Lung (tissue), 12 donors: Measurements from ENCODE around the gene SENP5. TPM values are rescaled to one million over a fixed set of nuclear protein-coding genes. Genes with fewer than 3 reads are reported as not detected.

Experiments
- ATAC-seq: fragments of 200-7000 bp; cut with Tn5 transposase; one replicate; pipeline ENCODE4 v1.9.1; 2020; ENCODE audit warnings: moderate number of reproducible peaks; ENCODE audit not compliant: insufficient read depth, low FRiP score
- DNase-seq, 3 donors: peaks; one replicate each; pipeline ENCODE4 v3.0.0-alpha.2; 2013 to 2017
- H3K27ac ChIP-seq, 2 donors: one replicate each; pipeline ENCODE4 v1.5.1; 2013; ENCODE audit warnings: mild to moderate bottlenecking in 2 of 2, moderate library complexity in 2 of 2, control low read depth in 1 of 2, inconsistent platforms in 1 of 2, low read depth in 1 of 2, low read length in 1 of 2
- H3K27me3 ChIP-seq, 3 donors: one replicate each; pipeline ENCODE4 v1.5.1; 2013; ENCODE audit warnings: low read length in 2 of 3; ENCODE audit not compliant: control insufficient read depth in 3 of 3, insufficient read depth in 3 of 3
- H3K36me3 ChIP-seq, 4 donors: one replicate each; pipeline ENCODE4 v1.5.1; 2013; ENCODE audit warnings: low read length in 4 of 4, mild to moderate bottlenecking in 1 of 4, moderate library complexity in 1 of 4; ENCODE audit not compliant: control insufficient read depth in 4 of 4, insufficient read depth in 4 of 4
- H3K4me1 ChIP-seq, 5 donors: one replicate each; pipeline ENCODE4 v1.5.1; 2013; ENCODE audit warnings: low read length in 5 of 5, mild to moderate bottlenecking in 2 of 5, moderate library complexity in 1 of 5; ENCODE audit not compliant: control insufficient read depth in 5 of 5, insufficient read depth in 5 of 5
- H3K4me3 ChIP-seq: one replicate; pipeline ENCODE4 v1.5.1; 2013; ENCODE audit warnings: mild to moderate bottlenecking, control low read depth, moderate library complexity
- H3K9ac ChIP-seq, 2 donors: one replicate each; pipeline ENCODE4 v1.5.1; 2013; ENCODE audit warnings: low read length in 2 of 2, control low read depth in 1 of 2; ENCODE audit not compliant: insufficient read depth in 1 of 2
- H3K9me3 ChIP-seq, 4 donors: one replicate each; pipeline ENCODE4 v1.5.1; 2013; ENCODE audit warnings: low read length in 3 of 4, mild to moderate bottlenecking in 1 of 4, moderate library complexity in 1 of 4; ENCODE audit not compliant: control insufficient read depth in 4 of 4, insufficient read depth in 3 of 4
- WGBS, 2 donors: extraction: QIAGEN DNeasy Blood & Tissue Kit; methylation state at CpG; one replicate each; pipeline ENCODE4 v1.1.7; 2013; 5-methylcytosine and 5-hydroxymethylcytosine counted together
- polyA plus RNA-seq, 2 donors: library from polyadenylated mRNA; stranded (reverse); fragments of 200-250 nt; gene quantifications; one replicate each; pipeline ENCODE4 v1.2.1, GENCODE V29; 2013
- total RNA-seq, 2 donors: library from RNA; depleted of rRNA in 1 of 2; stranded (reverse); fragments of >200 nt in 1 of 2; gene quantifications; one replicate each; pipeline ENCODE4 v1.2.1, GENCODE V29; 2014 to 2021
- TF ChIP-seq, protein P1 (sequence below): IDR thresholded peaks from 2 replicates; pipeline ENCODE4 v1.5.1; 2012; ENCODE audit warnings: mild to moderate bottlenecking; ENCODE audit errors: control extremely low read depth, extremely low read depth
- donor health status: control.
- donor health status: control.
- donor health status: Bipolar disorder and iron deficiency.
- donor health status: healthy.
- donor health status: DM: yes; HTN: yes; CAD: no.

Gene SENP5
- total and polyA plus RNA-seq, 4 donors, result 7.7 to 55.7 (median 18.7) TPM

DNA sequence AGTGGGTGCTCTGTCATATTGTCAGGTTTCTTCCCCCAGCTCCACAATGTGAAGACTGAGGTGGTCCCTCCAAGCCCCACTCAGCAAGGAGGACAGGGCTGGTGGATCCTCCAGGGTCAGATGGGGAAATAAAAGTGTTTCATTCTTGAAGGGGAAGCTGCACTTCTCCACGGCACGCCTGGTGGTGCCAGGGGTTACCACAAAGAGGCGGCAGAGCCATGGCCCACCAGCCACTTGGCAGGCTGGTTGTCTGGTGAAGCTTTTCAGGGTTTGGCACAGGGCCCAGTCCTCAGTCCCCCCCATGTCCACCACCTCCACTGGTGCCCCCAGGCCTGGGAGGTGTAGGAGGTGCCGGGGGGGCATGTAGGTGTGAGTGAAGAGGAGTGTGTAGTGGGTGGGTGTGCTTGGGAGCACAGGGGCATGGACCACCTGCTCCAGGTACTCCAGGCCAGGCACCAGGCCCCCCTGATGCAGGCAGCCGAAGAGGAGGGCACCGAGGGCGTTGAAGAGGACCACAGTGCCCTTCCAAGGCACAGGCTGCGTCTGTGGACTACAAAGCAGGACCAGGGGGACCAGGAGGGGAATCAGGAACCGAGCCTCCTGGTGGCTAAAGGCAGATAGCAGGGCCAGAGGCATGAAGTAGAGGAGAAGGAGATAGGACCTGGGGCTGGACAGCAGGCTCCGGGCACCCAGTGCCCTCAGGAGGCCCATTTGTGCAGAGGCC lies 79.6 kb downstream of the SENP5 start:
- Histone ChIP-seq H3K4me3 (no peak overlapping the region), H3K9ac (no peak overlapping the region), H3K27me3 (no peaks in the 10 kb centered on the region), H3K4me1 (peaks cover 0 to 16% (median 3%) of the 10 kb centered on the region in 5 donors), H3K9me3 (no peaks in the 10 kb centered on the region), H3K27ac (no peak overlapping the region), H3K36me3 (peaks cover 0 to 2% (median under 1%) of the 10 kb centered on the region in 4 donors)
- ATAC-seq, result no peak
- 86 to 88% methylated on average over 10 of the region's 10 CpGs for WGBS, 2 donors
- TF ChIP-seq, protein P1, sequence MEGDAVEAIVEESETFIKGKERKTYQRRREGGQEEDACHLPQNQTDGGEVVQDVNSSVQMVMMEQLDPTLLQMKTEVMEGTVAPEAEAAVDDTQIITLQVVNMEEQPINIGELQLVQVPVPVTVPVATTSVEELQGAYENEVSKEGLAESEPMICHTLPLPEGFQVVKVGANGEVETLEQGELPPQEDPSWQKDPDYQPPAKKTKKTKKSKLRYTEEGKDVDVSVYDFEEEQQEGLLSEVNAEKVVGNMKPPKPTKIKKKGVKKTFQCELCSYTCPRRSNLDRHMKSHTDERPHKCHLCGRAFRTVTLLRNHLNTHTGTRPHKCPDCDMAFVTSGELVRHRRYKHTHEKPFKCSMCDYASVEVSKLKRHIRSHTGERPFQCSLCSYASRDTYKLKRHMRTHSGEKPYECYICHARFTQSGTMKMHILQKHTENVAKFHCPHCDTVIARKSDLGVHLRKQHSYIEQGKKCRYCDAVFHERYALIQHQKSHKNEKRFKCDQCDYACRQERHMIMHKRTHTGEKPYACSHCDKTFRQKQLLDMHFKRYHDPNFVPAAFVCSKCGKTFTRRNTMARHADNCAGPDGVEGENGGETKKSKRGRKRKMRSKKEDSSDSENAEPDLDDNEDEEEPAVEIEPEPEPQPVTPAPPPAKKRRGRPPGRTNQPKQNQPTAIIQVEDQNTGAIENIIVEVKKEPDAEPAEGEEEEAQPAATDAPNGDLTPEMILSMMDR, result no peak
- no peak for DNase-seq

DNA sequence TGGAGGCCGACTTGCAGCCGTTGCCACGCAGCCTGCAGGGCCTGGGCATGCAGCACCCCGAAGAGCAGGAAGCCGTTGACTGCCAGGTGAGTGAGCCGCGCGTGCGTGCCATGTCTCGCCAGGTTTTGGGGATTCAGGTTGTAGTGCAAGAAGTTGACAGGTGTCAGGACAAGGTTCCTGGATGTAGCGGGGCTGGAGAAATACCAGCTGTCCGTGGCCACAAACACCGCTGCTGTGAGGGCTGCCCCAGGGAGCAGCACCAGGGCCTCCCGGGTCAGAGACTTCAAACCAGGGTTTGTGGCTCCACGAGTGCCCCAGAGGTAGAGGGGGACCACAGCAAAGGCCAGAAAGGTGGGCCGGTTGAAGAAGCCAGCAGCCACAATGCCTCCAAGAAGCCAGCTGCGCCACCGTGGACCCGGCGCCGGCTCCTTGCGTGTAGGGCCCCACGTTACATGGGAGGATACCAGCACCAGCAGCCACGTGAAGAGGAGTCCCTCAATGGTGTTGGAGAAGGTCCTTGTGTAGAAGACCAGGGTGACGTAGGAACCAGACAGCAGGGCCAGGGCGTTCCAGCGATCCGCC lies 80.2 kb downstream of the SENP5 start:
- Histone ChIP-seq H3K4me3 (no peak overlapping the region), H3K36me3 (peaks cover 0 to 2% (median under 1%) of the 10 kb centered on the region in 4 donors), H3K9me3 (no peaks in the 10 kb centered on the region), H3K4me1 (peaks cover 0 to 16% (median 3%) of the 10 kb centered on the region in 5 donors), H3K27me3 (no peaks in the 10 kb centered on the region), H3K27ac (no peak overlapping the region), H3K9ac (no peak overlapping the region)
- ATAC-seq (no peak), DNase-seq (no peak)
- WGBS, 2 donors, result 86 to 94% methylated on average over 28 of the region's 28 CpGs
- TF ChIP-seq, protein P1, result no peak

DNA sequence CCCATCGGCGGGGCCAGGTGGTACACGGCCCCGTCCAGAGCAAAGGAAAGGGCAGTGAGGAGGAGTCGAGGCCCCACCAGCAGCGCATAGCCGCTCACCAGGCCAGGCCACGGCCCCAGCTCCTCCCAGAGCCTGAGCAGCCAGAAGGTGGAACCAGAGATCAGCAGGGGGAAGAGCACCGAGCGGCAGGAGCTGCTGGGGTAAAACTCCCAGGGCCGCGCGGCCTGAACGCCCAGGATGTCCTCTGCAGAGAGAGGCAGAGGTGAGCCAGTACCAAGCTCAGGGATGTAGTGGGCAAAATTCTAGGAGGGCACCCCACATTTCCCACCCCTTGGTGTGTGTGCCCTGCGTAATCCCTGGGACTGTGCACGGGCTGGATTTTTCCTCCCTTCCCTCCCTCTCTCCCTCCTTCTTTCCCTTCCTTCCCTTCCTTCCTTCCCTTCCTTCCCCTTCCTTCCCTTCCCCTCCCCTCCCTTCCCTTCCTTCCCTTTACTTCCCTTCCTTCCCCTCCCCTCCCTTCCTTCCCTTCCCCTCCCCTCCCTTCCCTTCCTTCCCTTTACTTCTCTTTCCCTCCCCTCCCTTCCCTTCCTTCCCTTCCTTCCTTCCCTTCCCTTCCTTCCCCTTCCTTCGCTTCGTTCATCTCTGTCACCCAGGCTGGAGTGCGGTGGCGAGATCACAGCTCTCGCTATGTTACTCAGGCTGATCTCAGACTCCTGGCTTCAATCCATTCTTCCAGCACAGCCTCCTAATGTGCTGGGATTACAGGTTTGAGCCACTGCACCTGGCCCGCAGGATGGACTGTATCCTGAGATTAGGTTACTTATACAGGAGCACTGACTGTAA lies 80.9 kb downstream of the SENP5 start:
- Histone ChIP-seq H3K27me3 (no peaks in the 10 kb centered on the region), H3K4me1 (peaks cover 0 to 10% (median 1%) of the 10 kb centered on the region in 5 donors), H3K4me3 (no peak overlapping the region), H3K9ac (no peak overlapping the region), H3K36me3 (peaks cover 0 to 2% (median under 1%) of the 10 kb centered on the region in 4 donors), H3K27ac (no peak overlapping the region), H3K9me3 (no peaks in the 10 kb centered on the region)
- DNase-seq (peak; percentile 65 to 91 (median 77)), ATAC-seq (no peak)
- TF ChIP-seq, protein P1, result no peak
- WGBS, 2 donors, result 63 to 72% methylated on average over 22 of the region's 22 CpGs
